H1 (cell line): ENCODE results near the gene TCAF1.
"Not testable (repeated sequence)": the region's sequence is repeated elsewhere in the genome, so short reads cannot be mapped to it uniquely, and the experiment has no call there.

ENCODE experiments used
- ATF3 ChIP-seq: IDR thresholded peaks from 2 replicates; pipeline ENCODE4 v1.6.1; 2011; ENCODE audit warnings: low read depth, mild to moderate bottlenecking, low read length; ENCODE audit not compliant: insufficient read depth
- CTCF ChIP-seq, 3 experiments: IDR thresholded peaks; 1 replicate in 2 of 3; 2 replicates in 1 of 3; pipeline versions ENCODE4 v1.5.1 to v1.6.1; 2011; ENCODE audit warnings: low read length in 3 of 3, mild to moderate bottlenecking in 3 of 3, inconsistent platforms in 2 of 3, low read depth in 1 of 3, moderate library complexity in 1 of 3; ENCODE audit not compliant: insufficient read depth in 1 of 3; ENCODE audit errors: control extremely low read depth in 1 of 3
- POLR2A ChIP-seq, 2 experiments: IDR thresholded peaks; 1 replicate in 1 of 2; 2 replicates in 1 of 2; pipeline ENCODE4 v1.6.1; 2011; ENCODE audit warnings: low read depth in 2 of 2, low read length in 2 of 2, mild to moderate bottlenecking in 2 of 2; ENCODE audit errors: control extremely low read depth in 1 of 2
- RAD21 ChIP-seq, 2 experiments: IDR thresholded peaks in 1 of 2; conservative IDR thresholded peaks in 1 of 2; 2 replicates each; pipeline ENCODE4 v1.6.1; 2011; ENCODE audit warnings: low read depth in 2 of 2, low read length in 2 of 2, improper control_type of control experiment in 1 of 2, inconsistent platforms in 1 of 2, mild to moderate bottlenecking in 1 of 2, moderate library complexity in 1 of 2
- TAF1 ChIP-seq: IDR thresholded peaks from 2 replicates; pipeline ENCODE4 v1.6.1; 2011; ENCODE audit warnings: mild to moderate bottlenecking, low read depth, low read length

- TF ChIP-seq ATF3; CTCF (IDR thresholded peaks at IDR 0.05; ENCODE audit: control extremely low read depth in 1 of 3, insufficient read depth in 1 of 3, low read depth in 1 of 3, low read length in 3 of 3); POLR2A (IDR thresholded peaks at IDR 0.05; ENCODE audit: control extremely low read depth in 1 of 2, low read depth in 2 of 2, low read length in 2 of 2); RAD21 (IDR thresholded peaks at IDR 0.05 in 1 of 2, conservative IDR thresholded peaks at IDR 0.05 in 1 of 2; ENCODE audit: low read depth in 2 of 2, low read length in 2 of 2); TAF1: not testable (repeated sequence)
These were observed 65.4 kb downstream of the TCAF1 start for GRCh38 chr7:143836622-143837021.
